Measurements from ENCODE around the gene ZC3HAV1L.

- TF ChIP-seq CTCF (conservative IDR thresholded peaks at IDR 0.05), result no peak
- TF ChIP-seq EZH2 (IDR thresholded peaks at IDR 0.05; ENCODE audit: low read depth), result no peak
Observed at GRCh38 chr7:139054101-139054500, 18.3 kb upstream of the ZC3HAV1L start.
